Lower leg skin (tissue), 3 donors: ENCODE results near the gene TAS2R16.

ENCODE experiments used
- POLR2A ChIP-seq, 2 donors: fragments of 450-650 bp; IDR thresholded peaks; one replicate each; pipeline ENCODE4 v1.6.1; 2016 to 2017; ENCODE audit warnings: antibody characterized with exemption in 2 of 2, mild to moderate bottlenecking in 1 of 2, moderate library complexity in 1 of 2
- TF ChIP-seq, protein P1 (sequence below), 3 donors: fragments of 450-650 bp; IDR thresholded peaks; one replicate each; pipeline ENCODE4 v1.5.1; 2016; ENCODE audit warnings: antibody characterized with exemption in 3 of 3, mild to moderate bottlenecking in 3 of 3, moderate library complexity in 2 of 3

DNA sequence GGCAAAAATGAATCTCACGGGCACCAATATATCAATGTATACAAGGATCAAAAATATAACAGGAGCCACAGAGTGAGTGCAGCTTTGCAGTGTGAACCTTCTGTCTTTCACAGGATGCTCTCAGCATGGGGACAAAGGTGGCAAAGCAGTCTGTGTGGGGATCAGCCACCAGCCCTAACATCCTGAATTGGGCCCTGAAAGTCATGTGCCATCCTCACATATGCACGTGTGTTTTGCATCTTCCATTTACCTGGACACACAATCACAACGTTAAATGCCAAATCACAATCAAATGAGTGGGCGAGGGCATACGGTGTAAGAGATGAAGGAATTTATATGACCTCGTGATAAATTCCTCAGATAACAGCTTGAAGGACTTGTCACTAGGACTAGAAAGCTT lies 6.5 kb downstream of the TAS2R16 start:
- TF ChIP-seq, protein P1, sequence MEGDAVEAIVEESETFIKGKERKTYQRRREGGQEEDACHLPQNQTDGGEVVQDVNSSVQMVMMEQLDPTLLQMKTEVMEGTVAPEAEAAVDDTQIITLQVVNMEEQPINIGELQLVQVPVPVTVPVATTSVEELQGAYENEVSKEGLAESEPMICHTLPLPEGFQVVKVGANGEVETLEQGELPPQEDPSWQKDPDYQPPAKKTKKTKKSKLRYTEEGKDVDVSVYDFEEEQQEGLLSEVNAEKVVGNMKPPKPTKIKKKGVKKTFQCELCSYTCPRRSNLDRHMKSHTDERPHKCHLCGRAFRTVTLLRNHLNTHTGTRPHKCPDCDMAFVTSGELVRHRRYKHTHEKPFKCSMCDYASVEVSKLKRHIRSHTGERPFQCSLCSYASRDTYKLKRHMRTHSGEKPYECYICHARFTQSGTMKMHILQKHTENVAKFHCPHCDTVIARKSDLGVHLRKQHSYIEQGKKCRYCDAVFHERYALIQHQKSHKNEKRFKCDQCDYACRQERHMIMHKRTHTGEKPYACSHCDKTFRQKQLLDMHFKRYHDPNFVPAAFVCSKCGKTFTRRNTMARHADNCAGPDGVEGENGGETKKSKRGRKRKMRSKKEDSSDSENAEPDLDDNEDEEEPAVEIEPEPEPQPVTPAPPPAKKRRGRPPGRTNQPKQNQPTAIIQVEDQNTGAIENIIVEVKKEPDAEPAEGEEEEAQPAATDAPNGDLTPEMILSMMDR (IDR thresholded peaks at IDR 0.05) = no peak
- TF ChIP-seq POLR2A (IDR thresholded peaks at IDR 0.05) = no peak
